TTC549 (cell line): ENCODE data around the gene MLEC.

Experiments
- FAIRE-seq: peaks from 2 replicates; lab custom pipeline; 2012; peaks lifted over from hg19 to GRCh38; lab: Jason Lieb, UNC

Gene MLEC

GRCh38 chr12:120693848-120694247 is 6.9 kb downstream of the MLEC start:
- FAIRE-seq = no peak

GRCh38 chr12:120696626-120697025 is 9.7 kb downstream of the MLEC start:
- FAIRE-seq = no peak

GRCh38 chr12:120697344-120697743 is 10.4 kb downstream of the MLEC start:
- FAIRE-seq = no peak

GRCh38 chr12:120698665-120699064 is 11.7 kb downstream of the MLEC start:
- no peak for FAIRE-seq

GRCh38 chr12:120699553-120699952 is 12.6 kb downstream of the MLEC start:
- FAIRE-seq = no peak

- FAIRE-seq = no peak
Measured at GRCh38 chr12:120700886-120701285, 13.9 kb downstream of the MLEC start.

- FAIRE-seq = no peak
Measured at GRCh38 chr12:120702637-120703036, 15.7 kb downstream of the MLEC start.

GRCh38 chr12:120703311-120703942 is 16.5 kb downstream of the MLEC start:
- FAIRE-seq = no peak

GRCh38 chr12:120705618-120706017 is 18.7 kb downstream of the MLEC start:
- FAIRE-seq = no peak

GRCh38 chr12:120706029-120706428 is 19.1 kb downstream of the MLEC start:
- no peak for FAIRE-seq

GRCh38 chr12:120708651-120709050 is 21.7 kb downstream of the MLEC start:
- no peak for FAIRE-seq

- no peak for FAIRE-seq
Measured at GRCh38 chr12:120710031-120710804, 23.3 kb downstream of the MLEC start, which contains the start of gene UNC119B. Gene UNC119B (plus strand): TSS chr12:120710458. CDS start chr12:120710475, 17 bp downstream.

- FAIRE-seq = no peak
Measured at GRCh38 chr12:120710805-120711296, 23.9 kb downstream of the MLEC start.

- FAIRE-seq = no peak
Measured at GRCh38 chr12:120711411-120711810, 24.5 kb downstream of the MLEC start.

- no peak for FAIRE-seq
Measured at GRCh38 chr12:120712610-120713009, 25.7 kb downstream of the MLEC start.

GRCh38 chr12:120713861-120714482 is 27.0 kb downstream of the MLEC start:
- peak; percentile 53 for FAIRE-seq

- no peak for FAIRE-seq
Measured at GRCh38 chr12:120718055-120718454, 31.1 kb downstream of the MLEC start.

- no peak for FAIRE-seq
Measured at GRCh38 chr12:120719072-120719471, 32.1 kb downstream of the MLEC start.

GRCh38 chr12:120719496-120720233 is 32.7 kb downstream of the MLEC start:
- no peak for FAIRE-seq

- no peak for FAIRE-seq
Measured at GRCh38 chr12:120720234-120720986, 33.5 kb downstream of the MLEC start.

GRCh38 chr12:120720987-120721801 is 34.2 kb downstream of the MLEC start:
- FAIRE-seq = no peak
